Subcutaneous adipose tissue (tissue), 4 donors: Measurements from ENCODE around the gene TTC38. TPM values are rescaled to one million over a fixed set of nuclear protein-coding genes. Genes with fewer than 3 reads are reported as not detected.

Source experiments
- total RNA-seq, 4 donors: library from RNA; depleted of rRNA; stranded (reverse); fragments of >200 nt; gene quantifications; one replicate each; pipeline ENCODE4 v1.1.0, GENCODE V29; 2016
- TF ChIP-seq, protein P1 (sequence below): fragments of 450-650 bp; IDR thresholded peaks from one replicate; pipeline ENCODE4 v1.5.1; 2016; ENCODE audit warnings: low read depth, mild to moderate bottlenecking, control low read depth, antibody characterized with exemption, moderate library complexity

TTC38 gene
- total RNA-seq, 4 donors from 2014 or later, result 63.7 to 285 (median 88.5) TPM

DNA sequence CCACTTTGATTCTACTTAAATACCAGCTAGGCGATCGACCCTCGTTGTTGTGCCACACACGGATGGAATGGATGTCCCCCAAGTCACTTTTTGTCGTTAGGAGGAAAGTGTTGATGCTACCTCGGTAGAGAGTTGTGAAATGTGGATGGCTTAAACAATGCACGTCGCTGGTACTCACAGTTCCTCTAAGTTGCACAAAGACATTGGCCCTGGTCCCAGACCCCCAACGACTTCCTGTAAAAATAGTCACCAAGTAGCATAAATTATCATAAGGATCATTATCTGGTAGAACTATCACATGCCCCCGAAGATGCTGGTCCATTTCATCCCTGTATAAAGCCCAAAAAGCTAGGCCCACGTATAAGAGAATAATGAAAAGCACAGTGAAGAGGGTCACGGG lies 8.4 kb upstream of the TTC38 start:
- TF ChIP-seq, protein P1, sequence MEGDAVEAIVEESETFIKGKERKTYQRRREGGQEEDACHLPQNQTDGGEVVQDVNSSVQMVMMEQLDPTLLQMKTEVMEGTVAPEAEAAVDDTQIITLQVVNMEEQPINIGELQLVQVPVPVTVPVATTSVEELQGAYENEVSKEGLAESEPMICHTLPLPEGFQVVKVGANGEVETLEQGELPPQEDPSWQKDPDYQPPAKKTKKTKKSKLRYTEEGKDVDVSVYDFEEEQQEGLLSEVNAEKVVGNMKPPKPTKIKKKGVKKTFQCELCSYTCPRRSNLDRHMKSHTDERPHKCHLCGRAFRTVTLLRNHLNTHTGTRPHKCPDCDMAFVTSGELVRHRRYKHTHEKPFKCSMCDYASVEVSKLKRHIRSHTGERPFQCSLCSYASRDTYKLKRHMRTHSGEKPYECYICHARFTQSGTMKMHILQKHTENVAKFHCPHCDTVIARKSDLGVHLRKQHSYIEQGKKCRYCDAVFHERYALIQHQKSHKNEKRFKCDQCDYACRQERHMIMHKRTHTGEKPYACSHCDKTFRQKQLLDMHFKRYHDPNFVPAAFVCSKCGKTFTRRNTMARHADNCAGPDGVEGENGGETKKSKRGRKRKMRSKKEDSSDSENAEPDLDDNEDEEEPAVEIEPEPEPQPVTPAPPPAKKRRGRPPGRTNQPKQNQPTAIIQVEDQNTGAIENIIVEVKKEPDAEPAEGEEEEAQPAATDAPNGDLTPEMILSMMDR, result no peak

GRCh38 chr22:46260038-46260437 lies 7.8 kb upstream of the TTC38 start:
- TF ChIP-seq, protein P1, result no peak

- TF ChIP-seq, protein P1, result no peak
Observed at GRCh38 chr22:46262449-46263215, 5.2 kb upstream of the TTC38 start.

DNA sequence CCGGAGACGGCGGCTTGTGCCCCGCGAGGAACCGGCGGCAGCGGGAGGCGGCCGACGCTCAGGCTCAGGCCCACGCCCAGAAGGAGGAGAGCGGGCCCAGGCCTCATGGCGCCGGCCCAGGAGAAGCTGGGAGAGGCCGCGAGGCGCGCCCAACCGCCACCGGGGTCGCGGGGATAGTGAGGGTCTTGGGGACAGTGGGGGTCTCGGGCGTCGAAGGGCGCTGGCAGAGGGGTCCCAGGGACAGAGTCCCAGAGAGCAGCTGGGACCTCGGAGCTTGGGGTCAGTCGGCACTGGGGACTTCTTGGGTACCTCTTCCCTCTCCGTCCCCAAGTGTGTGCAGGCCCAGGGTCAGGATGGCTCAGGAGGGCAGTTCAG lies 4.6 kb upstream of the TTC38 start, which contains the start of gene PKDREJ:
Gene PKDREJ, minus strand, starts transcription at position 128 of the 375 bp plus-strand sequence. Its CDS starts 21 bp downstream, at position 107.
- TF ChIP-seq, protein P1, result no peak

DNA sequence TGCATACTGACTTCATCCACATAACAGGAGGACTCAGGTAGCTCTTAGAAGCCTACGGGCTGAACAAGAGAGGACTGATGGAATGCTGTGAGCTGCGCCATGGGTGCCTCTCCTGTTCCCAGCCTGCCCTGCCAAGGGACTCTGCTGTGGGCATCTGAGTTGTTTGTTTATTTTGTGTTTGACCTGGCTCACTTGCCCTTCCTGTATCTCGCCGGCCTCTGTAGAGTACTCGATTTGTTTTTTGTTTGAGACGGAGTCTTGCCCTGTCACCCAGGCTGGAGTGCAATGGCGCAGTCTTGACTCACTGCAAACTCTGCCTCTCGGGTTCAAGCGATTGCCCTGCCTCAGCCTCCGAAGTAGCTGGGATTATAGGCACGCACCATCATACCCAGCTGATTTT lies 1.8 kb downstream of the TTC38 start:
- TF ChIP-seq, protein P1, result no peak

GRCh38 chr22:46272196-46272595 lies 4.4 kb downstream of the TTC38 start:
- TF ChIP-seq, protein P1, result no peak

- TF ChIP-seq, protein P1, result no peak
Observed at GRCh38 chr22:46272762-46273431, 5.1 kb downstream of the TTC38 start.
